Ramos (cell line): Measurements from ENCODE around the gene NOLC1.
"Not testable (repeated sequence)": the region's sequence is repeated elsewhere in the genome, so short reads cannot be mapped to it uniquely, and the experiment has no call there.

Experiments
- in situ Hi-C: fragments of 300-500 bp; cut with MboI; formaldehyde crosslinking; loops from one replicate; pipeline ENCODE4 v1.14.3; 2022; ENCODE audit warnings: low sequenced_read_pairs; ENCODE audit not compliant: unreplicated experiment

The NOLC1 gene

DNA sequence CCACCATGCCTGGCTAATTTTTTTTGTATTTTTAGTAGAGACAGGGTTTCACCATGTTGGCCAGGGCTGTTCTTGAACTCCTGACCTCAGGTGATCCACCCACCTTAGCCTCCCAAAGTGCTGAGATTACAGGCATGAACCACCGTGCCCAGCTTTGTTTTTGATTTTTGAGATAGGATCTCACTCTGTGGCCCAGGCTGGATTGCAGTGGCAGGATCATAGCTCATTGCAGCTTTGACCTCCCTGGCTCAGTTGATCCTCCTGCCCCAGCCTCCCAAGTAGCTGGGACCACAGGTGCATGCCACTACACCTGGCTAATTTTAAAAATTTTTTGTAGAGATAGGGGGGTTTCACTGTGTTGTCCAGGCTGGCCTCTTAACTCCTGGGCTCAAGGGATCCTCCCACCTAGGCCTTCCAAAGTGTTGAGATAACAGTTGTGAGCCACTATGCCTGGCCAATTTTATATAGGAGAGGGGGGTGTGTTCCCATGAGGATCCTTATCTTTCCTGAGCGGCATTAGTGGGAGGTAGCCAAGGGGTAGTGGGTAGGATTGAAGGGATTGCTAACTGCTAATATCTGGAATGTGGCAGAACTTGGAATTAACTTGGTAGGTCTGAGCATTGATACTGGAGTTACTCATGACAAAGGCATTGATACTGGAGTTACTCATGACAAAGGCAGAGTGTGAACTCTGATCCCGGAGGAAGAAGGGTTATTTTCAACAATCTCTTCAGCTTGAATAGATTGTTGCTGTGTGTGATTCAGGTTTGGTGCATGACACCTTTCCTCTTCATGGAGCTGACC is 1.0 kb upstream of the NOLC1 start:
- in situ Hi-C loops: no loop called here

DNA sequence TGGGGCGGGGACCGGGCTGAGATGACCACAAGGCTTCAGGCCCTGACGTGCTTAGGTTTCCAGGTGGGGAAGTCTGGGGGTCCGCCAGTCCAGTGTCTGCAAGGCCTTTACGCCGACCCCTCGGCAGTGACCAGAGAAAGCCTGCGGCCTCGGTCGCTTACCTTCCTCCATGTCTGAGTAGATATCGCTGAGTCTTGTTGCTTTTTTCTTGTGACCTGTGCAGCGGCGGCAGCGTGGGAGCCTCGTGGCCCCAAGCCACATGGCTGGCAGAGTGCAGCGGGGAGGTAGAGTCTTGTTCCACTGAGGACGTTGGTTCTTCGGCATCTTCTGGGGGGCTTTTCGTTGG is 329 bp downstream of the NOLC1 start:
- in situ Hi-C loops: no loop called here

GRCh38 chr10:102153093-102153620 is 968 bp downstream of the NOLC1 start:
- in situ Hi-C loops: no loop called here

GRCh38 chr10:102154466-102155116 is 2.4 kb downstream of the NOLC1 start:
- in situ Hi-C loops: no loop called here

- in situ Hi-C loops: no loop called here
These were observed 5.0 kb downstream of the NOLC1 start for GRCh38 chr10:102157224-102157623.

DNA sequence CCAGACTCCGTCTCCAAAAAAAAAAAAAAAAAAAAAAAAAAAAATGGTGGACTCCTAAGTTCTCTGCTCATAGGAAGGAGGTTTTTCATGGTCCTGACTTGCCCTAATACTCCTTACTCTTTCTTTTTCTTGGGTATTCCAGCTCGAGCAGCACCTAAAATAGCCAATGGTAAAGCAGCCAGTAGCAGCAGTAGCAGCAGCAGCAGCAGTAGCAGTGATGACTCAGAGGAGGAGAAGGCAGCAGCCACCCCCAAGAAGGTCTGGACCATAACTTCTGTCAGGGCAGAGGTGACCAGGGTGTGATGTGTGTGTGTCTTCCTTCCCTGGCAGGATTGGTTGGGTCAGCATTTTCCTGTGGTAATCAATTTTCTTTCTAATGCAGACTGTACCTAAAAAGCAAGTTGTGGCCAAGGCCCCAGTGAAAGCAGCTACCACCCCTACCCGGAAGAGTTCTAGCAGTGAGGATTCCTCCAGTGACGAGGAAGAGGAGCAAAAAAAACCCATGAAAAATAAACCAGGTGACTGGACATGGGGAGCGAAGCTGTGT is 6.9 kb downstream of the NOLC1 start:
- in situ Hi-C loops: no loop called here

GRCh38 chr10:102159831-102160230 is 7.6 kb downstream of the NOLC1 start:
- in situ Hi-C loops: no loop called here

DNA sequence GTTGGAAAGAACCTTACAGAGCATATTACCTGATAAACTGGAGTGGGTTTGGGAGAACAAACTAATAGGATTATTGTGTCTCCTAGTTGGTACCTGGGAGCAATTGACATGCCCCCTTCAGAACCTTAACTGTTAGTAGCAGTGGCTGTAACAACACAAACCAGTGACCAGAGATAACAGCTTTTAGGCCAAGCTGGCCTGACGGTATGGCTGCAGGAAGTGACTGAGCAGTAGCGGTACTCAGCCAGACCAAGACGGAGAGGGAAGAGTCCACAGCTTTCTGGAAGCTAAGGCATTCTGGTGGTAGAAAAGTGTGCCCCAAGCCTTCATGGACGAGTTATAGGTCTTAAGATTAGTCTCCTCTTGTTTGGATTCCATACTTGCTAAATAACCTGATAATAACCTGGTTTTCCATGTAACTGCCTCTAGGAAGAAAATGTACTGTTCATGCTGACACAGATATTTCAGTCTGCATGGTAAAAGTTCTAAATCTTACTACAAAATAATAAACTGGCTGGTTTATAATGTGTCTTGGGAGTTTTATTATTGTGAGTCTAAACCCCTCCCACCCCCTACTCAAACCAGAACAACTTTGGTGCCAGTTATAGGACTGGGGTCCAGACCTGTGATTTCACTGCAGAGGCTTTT is 11.3 kb downstream of the NOLC1 start:
- in situ Hi-C loops: no loop called here

DNA sequence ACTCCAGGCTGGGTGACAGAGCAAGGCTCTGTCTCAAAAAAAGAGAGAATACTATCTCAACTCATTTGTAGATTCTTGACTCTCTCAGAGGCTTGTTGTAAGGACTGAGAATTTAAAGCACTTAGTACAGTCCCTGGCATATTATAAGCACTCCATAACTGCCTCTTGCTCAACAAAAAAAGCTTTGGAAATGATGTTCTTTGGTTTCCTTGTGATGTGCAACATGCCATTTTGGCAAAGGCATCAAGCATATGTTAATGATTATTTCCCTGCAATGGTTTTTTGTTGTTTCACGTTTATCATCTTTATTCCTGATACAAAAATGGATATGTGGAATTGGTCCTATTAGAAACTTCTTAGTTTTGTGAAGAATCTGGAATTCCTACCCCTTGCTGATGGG is 15.7 kb downstream of the NOLC1 start:
- in situ Hi-C loops: no loop called here

GRCh38 chr10:102170602-102171001 is 18.4 kb downstream of the NOLC1 start:
- in situ Hi-C loops: no loop called here

DNA sequence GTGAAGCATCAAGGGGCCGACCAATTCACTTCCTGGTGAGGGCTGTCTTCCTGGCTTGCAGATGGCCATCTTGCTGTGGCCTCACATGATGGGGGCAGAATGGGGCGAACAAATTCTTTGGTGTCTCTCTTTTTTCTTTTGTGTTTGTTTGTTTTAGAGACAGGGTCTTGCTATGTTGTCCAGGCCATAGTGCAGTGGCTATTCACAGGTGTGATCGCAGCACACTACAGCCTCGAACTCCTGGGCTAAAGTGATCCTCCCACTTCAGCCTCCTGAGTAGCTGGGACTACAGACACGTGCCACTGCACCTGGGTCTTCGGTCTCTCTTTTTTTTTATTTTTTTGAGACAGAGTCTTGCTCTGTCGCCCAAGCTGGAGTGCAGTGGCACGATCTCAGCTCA is 20.1 kb downstream of the NOLC1 start:
- in situ Hi-C loops: no loop called here

DNA sequence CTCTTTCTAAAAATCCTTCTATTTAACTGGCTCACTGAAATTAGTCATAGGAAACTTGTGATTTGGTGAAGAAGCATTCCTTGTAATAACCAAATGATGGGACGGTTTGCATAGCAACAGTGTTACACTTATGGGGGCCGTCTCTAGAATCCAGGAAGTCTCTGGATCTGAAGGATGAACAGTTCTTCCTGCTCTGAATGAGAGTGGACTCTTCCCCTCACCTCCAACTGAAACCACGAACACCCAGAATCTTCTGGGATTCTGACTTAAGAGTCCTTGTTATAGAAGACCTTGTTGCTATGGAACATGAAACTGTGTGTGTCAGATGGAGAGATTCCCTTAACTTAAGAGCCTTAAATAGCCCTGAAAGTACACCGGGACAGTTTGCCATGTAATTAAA is 23.2 kb downstream of the NOLC1 start:
- in situ Hi-C loops: no loop called here

GRCh38 chr10:102184606-102185005 is 32.4 kb downstream of the NOLC1 start:
- in situ Hi-C loops: no loop called here

DNA sequence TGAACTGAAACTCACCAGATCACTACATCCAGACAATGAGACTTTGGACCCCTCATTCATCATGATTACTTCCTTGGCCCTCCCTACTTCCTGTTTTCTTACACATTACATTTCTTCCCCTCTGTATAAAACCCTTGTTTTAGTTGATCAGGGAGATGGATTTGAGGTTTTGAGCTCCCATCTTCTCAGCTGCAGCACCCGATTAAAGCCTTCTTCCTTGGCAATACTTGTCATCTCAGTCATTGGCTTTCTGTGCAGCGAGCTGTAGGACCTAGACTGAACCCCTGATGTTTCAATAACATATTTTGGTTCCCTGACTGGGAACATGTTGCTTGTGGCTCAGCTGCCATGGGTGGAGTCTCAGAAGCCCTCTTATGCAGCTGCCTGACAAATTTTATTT is 33.1 kb downstream of the NOLC1 start:
- in situ Hi-C loops: no loop called here

GRCh38 chr10:102185811-102186527 is 33.8 kb downstream of the NOLC1 start:
- in situ Hi-C loops: no loop called here

DNA sequence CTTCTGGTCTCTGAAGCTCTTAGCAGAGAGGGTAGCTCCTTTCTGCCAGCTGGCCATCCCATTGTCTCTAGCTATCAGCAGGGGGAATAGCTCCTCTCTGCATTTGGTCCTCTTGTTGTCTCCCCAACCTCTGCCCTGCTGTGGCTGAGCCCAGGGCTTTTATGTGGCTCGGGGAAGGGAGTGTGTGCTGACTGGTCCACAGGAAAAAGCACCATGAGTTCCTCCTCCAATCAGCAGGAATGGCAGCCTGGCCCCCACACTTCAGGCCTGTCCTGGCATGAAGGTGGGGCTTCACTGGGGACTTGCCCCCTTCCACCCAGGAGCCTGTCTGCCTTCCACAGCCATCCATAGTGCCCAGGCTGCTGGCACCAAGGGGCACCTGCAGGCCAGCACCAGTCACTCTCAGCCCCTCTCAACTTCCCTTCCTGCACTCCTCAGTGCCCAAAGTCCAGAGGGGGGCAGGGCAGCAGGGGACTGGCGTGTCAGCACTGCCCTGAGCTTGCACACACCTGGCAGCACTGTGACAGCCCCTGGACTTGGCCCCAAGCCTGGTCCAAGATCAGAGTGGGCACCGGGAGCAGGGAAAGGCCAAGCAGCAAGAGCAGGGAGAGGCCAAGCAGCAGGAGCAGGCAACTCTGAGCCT is 36.2 kb downstream of the NOLC1 start:
- in situ Hi-C loops: no loop called here

GRCh38 chr10:102188941-102189898 is 37.0 kb downstream of the NOLC1 start:
- in situ Hi-C loops: not testable (repeated sequence)

- in situ Hi-C loops: no loop called here
These were observed 39.8 kb downstream of the NOLC1 start for GRCh38 chr10:102191956-102192355.
